Adrenal gland (tissue), 5 donors: Measurements from ENCODE around the gene CHMP1B.

ENCODE experiments used
- CTCF ChIP-seq, 6 experiments: fragments of 450-650 bp in 4 of 6; fragments of 200-600 bp in 2 of 6; sonication (generic) in 1 of 6; IDR thresholded peaks; 1 replicate in 5 of 6; 2 replicates in 1 of 6; pipeline versions ENCODE4 v1.5.1 to v1.8.0; 2016 to 2021; ENCODE audit warnings: antibody characterized with exemption in 6 of 6, mild to moderate bottlenecking in 2 of 6, moderate library complexity in 1 of 6
- POLR2A ChIP-seq, 2 donors: fragments of 450-650 bp; IDR thresholded peaks; one replicate each; pipeline ENCODE4 v1.6.1; 2017; ENCODE audit warnings: antibody characterized with exemption in 2 of 2, mild to moderate bottlenecking in 2 of 2, moderate library complexity in 1 of 2
- donor health status: DM: no; HTN: no; CAD: no.

- no peak for TF ChIP-seq CTCF (IDR thresholded peaks at IDR 0.05)
- no peak for TF ChIP-seq POLR2A (IDR thresholded peaks at IDR 0.05)
Observed at GRCh38 chr18:11897781-11898180, 46.6 kb downstream of the CHMP1B start.
